HL-60 (cell line): Measurements from ENCODE around the gene DNAJC5G.

Source experiments
- DNase-seq, 2 experiments: peaks; one replicate each; pipeline ENCODE4 v3.0.0-alpha.2; 2010 to 2020; ENCODE audit warnings: low read depth in 1 of 2, low spot score in 1 of 2
- H3K27ac ChIP-seq: fragments of 250-450 bp; sonication (Bioruptor Pico); replicated peaks from 2 replicates; pipeline ENCODE4 v1.5.1; 2020; ENCODE audit warnings: mild to moderate bottlenecking, moderate library complexity
- H3K27me3 ChIP-seq: fragments of 250-450 bp; sonication (Bioruptor Pico); 2 replicates; pipeline ENCODE4 v1.5.1; 2021; ENCODE audit warnings: mild to moderate bottlenecking, moderate library complexity; ENCODE audit not compliant: insufficient read depth, poor library complexity, severe bottlenecking
- H3K4me3 ChIP-seq: replicated peaks from 2 replicates; pipeline ENCODE4 v1.5.1; 2011; ENCODE audit warnings: mild to moderate bottlenecking, control low read depth, low read length; ENCODE audit not compliant: insufficient read depth
- CTCF ChIP-seq: IDR thresholded peaks from one replicate; pipeline ENCODE4 v1.5.1; 2011; ENCODE audit warnings: low read length, control low read depth, inconsistent platforms; ENCODE audit not compliant: insufficient read depth
- GABPA ChIP-seq: IDR thresholded peaks from 2 replicates; pipeline ENCODE4 v1.6.1; 2012; ENCODE audit warnings: low read depth
- POLR2AphosphoS5 ChIP-seq: IDR thresholded peaks from 2 replicates; pipeline ENCODE4 v1.6.1; 2012; ENCODE audit warnings: low read depth
- REST ChIP-seq: IDR thresholded peaks from 2 replicates; pipeline ENCODE4 v1.6.1; 2012; ENCODE audit warnings: low read depth; ENCODE audit not compliant: insufficient replicate concordance
- SPI1 ChIP-seq: IDR thresholded peaks from 2 replicates; pipeline ENCODE4 v1.6.1; 2012; ENCODE audit warnings: low read depth, mild to moderate bottlenecking, borderline replicate concordance

DNAJC5G gene

DNA sequence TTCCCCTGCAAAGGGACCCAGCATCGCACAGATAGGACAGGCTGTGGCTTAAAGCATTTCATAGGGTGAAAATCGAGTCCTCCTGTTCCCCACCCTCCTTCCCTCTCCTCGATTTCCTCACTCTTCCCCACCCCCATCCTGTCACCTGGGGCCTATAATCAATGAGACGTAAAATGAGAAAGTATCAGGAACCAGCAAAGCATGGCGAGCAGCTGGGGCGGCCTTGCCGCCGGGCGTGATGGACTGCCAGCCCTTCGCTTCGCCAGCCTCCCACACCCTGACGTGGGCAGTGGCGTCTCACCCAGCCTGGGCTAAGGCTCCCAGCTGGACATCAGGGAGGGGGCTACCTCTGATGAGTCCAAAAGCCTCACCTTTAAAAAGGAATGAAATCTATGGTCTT, 23.5 kb upstream of the DNAJC5G start:
- no peak overlapping the region for H3K27ac ChIP-seq
- no peak for DNase-seq
- TF ChIP-seq POLR2AphosphoS5 (no peak), GABPA (no peak), REST (no peak), SPI1 (no peak), CTCF (no peak)
- no peak overlapping the region for H3K4me3 ChIP-seq
- peaks cover 13% of the 10 kb centered on the region for H3K27me3 ChIP-seq

GRCh38 chr2:27255187-27255586, 20.0 kb upstream of the DNAJC5G start:
- H3K4me3 ChIP-seq = no peak overlapping the region
- DNase-seq = no peak
- TF ChIP-seq REST (no peak), SPI1 (no peak), POLR2AphosphoS5 (no peak), GABPA (no peak), CTCF (no peak)
- peaks cover 16% of the 10 kb centered on the region for H3K27me3 ChIP-seq
- H3K27ac ChIP-seq = no peak overlapping the region

DNA sequence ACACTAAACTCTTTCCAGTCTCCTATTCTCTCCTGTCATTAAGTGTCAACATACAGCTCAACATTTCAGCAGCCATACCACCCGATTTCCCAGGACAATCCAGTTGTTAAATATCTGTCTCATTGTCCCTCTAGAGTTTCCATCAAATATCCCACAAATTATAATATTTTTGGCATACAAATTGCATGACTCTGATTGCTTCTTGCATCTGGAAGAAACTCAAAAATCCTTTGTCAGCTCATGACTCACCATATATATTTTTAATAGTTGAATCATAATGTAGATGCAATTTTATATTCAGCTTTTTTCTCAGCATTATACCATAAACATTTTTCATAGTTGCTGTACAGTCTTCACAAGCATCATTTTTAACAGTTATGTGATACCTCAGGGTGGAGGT, 19.6 kb upstream of the DNAJC5G start:
- DNase-seq = no peak
- H3K27me3 ChIP-seq = peaks cover 21% of the 10 kb centered on the region
- no peak for TF ChIP-seq SPI1
- TF ChIP-seq CTCF = no peak
- TF ChIP-seq GABPA = no peak
- no peak for TF ChIP-seq REST
- TF ChIP-seq POLR2AphosphoS5 = no peak
- no peak overlapping the region for H3K27ac ChIP-seq
- H3K4me3 ChIP-seq = no peak overlapping the region
